OCI-LY7 (cell line): ENCODE measurements around the gene SP6.

Source experiments
- CTCF ChIP-seq: fragments of 200-600 bp; sonication (generic); conservative IDR thresholded peaks from 2 replicates; pipeline ENCODE4 v1.5.1; 2014; ENCODE audit warnings: mild to moderate bottlenecking, antibody characterized with exemption, low read length, moderate library complexity, mixed read lengths
- EZH2phosphoT487 ChIP-seq: fragments of 200-600 bp; sonication (generic); IDR thresholded peaks from 2 replicates; pipeline ENCODE4 v1.6.1; 2018; ENCODE audit warnings: low read depth, borderline replicate concordance, mild to moderate bottlenecking, mixed run types, antibody characterized with exemption, low read length, moderate library complexity, mixed read lengths

DNA sequence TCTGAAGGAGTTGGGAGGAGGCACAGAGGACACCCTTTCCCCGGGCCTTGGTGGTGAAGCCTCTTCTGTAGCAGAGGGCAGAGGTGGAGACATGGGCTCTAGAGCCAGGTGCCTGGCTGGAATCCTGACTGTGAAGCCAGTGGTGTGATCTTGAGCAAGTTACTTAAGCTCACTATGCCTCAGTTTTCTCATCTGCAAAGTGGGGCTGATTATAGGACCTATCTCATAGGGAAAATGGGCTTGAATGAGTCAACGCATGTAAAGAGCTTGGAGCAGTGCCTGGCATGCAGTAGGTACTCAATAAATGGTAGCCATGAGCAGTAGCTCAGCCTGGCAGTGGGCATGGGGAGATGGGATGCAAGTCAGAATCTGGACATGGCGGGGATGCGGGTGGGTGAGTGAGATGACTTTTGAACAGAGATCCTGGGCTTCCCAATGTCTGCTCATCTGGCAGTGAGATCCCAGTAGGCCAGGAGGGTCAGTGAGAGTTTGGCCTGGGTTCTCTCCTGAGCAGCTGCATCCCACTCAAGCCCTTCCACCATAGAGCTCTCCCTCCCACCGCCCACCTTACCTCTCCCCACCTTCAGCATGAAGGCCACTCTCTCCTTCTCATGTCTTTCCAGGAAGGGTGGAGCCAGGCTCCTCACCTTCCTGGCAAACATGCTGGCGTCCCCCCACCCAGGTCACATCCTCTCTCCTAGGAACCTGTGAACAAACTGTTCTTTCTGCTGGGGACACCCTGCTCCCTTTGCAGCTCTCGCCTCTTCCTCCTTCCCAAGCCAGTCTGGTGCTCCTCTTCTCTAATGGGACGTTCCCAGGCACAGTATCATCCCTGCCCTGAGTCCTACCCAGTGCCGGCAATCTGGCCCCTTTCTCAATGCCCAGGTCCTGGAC is 32.0 kb upstream of the SP6 start:
- TF ChIP-seq CTCF (no peak), EZH2phosphoT487 (no peak)
